ENCODE results near the gene LAMC1. TPM values are rescaled to one million over a fixed set of nuclear protein-coding genes. Genes with fewer than 3 reads are reported as not detected.

LAMC1 gene
- total RNA-seq, 1 experiment from 2014 or later = 61.2 TPM

GRCh38 chr1:183152180-183152579, 129.0 kb downstream of the LAMC1 start:
- Histone ChIP-seq H3K79me2 (ENCODE audit: insufficient read depth, low read length) (no peaks in the 10 kb centered on the region), H3K9me3 (ENCODE audit: control insufficient read depth in 1 of 2, insufficient read depth in 1 of 2, low read depth in 1 of 2, low read length in 2 of 2) (no peaks in the 10 kb centered on the region), H3K36me3 (ENCODE audit: control insufficient read depth in 1 of 2, insufficient read depth in 2 of 2, low read length in 2 of 2) (no peaks in the 10 kb centered on the region), H2AFZ (ENCODE audit: low read depth, low read length, poor library complexity, severe bottlenecking) (no peak overlapping the region), H3K4me2 (ENCODE audit: low read length) (no peak overlapping the region), H3K4me1 (ENCODE audit: control insufficient read depth in 1 of 2, insufficient read depth in 2 of 2, low read length in 2 of 2) (no peaks in the 10 kb centered on the region), H3K9ac (ENCODE audit: low read length) (no peak overlapping the region), H3K9me2 (ENCODE audit: insufficient read depth) (no peaks in the 10 kb centered on the region), H3K27ac (ENCODE audit: low read depth, low read length) (no peak overlapping the region), H3K27me3 (ENCODE audit: insufficient read depth, low read length) (no peaks in the 10 kb centered on the region), H3K4me3 (replicated peaks in 1 of 2; ENCODE audit: low read depth in 1 of 2, low read length in 2 of 2) (no peak overlapping the region), H4K20me1 (ENCODE audit: insufficient read depth) (no peaks in the 10 kb centered on the region)
- no TSS peak for BruUV-seq (replicated peaks)
- no peak for TF ChIP-seq ELF1 (IDR thresholded peaks at IDR 0.05; ENCODE audit: borderline replicate concordance, low read depth)
- TF ChIP-seq, protein P1, sequence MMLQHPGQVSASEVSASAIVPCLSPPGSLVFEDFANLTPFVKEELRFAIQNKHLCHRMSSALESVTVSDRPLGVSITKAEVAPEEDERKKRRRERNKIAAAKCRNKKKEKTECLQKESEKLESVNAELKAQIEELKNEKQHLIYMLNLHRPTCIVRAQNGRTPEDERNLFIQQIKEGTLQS (IDR thresholded peaks at IDR 0.05) = no peak
- TF ChIP-seq ZBTB33 (IDR thresholded peaks at IDR 0.05; ENCODE audit: extremely low read depth, insufficient replicate concordance, low read length) = no peak
- no peak for TF ChIP-seq MAX (IDR thresholded peaks at IDR 0.05)
- TF ChIP-seq ZNF274 (IDR thresholded peaks at IDR 0.05; ENCODE audit: low read depth, low read length) = no peak
- TF ChIP-seq CEBPB (IDR thresholded peaks at IDR 0.05; ENCODE audit: low read depth) = no peak
- TF ChIP-seq POLR2A (IDR thresholded peaks at IDR 0.05; ENCODE audit: borderline replicate concordance, extremely low read depth, insufficient read depth, insufficient read length) = no peak
- TF ChIP-seq RAD21 (IDR thresholded peaks at IDR 0.05; ENCODE audit: low read depth) = no peak
- no peak for TF ChIP-seq CBX3 (IDR thresholded peaks at IDR 0.05; ENCODE audit: low read depth)
- TF ChIP-seq POLR2AphosphoS5 (IDR thresholded peaks at IDR 0.05; ENCODE audit: low read depth, low read length) = no peak
- ATAC-seq (no peak), DNase-seq (ENCODE audit: low read depth, low spot score) (no peak)
- intact Hi-C loops (cut with micrococcal nuclease) = no loop called here
- RAD21 ChIA-PET (ENCODE audit: low non-redundant PET in 1 of 2, low total read pairs in 2 of 2, uncharacterized antibody in 2 of 2, unreplicated experiment in 2 of 2) = no interaction called here
- CTCF ChIA-PET = no interaction called here
- POLR2A ChIA-PET = interaction anchor here (0.8 kb wide), 1 partner anchor 11 kb away, joined by 3 read pairs; no protein-coding TSS in a partner anchor

Data from HCT116 (cell line).